ENCODE results near the gene EVPL.
"Not testable (repeated sequence)": the region's sequence is repeated elsewhere in the genome, so short reads cannot be mapped to it uniquely, and the experiment has no call there.

The EVPL gene

GRCh38 chr17:76048025-76048605 is 21.0 kb upstream of the EVPL start:
- no peak for DNase-seq

DNA sequence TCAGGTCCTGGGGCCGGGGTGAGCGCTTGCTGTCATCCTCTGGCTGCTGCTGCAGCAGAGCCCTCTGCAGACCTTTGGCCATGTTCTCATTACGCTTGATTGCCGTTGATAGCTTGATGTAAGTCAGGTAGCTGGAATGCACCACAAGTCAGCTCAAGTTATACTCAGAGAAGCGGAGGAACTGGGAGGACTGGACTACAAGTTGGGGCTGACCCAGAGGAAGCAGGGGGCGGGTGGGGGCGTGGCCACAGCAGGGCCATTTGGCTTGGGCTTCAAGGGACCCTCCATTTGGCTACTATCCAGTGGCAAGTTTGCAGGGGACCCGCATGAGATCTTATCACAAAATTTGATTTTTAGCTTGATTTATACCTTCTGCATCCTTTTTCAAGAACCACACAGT is 19.0 kb upstream of the EVPL start:
- no peak for DNase-seq

DNA sequence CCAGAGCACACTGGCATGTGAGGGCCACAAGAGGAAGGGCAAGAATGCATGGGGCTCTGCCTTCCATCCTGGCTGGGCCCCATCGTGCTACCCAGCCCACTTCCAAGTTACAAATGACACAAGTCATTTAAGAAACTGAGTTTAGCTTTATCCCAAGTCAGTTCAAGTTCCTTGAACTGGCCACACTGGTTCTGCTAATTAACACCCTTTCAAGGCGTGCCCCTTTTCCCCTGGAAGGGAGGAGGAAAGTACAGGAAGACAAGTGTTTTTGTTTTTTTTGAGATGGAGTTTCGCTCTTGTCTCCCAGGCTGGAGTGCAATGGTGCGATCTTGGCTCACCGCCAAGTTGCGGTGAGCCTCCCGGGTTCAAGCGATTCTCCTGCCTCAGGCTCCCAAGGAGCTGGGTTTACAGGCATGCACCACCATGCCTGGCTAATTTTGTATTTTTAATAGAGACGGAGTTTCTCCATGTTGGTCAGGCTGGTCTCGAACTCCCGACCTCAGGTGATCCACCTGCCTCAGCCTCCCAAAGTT is 17.4 kb upstream of the EVPL start:
- not testable (repeated sequence) for DNase-seq

DNA sequence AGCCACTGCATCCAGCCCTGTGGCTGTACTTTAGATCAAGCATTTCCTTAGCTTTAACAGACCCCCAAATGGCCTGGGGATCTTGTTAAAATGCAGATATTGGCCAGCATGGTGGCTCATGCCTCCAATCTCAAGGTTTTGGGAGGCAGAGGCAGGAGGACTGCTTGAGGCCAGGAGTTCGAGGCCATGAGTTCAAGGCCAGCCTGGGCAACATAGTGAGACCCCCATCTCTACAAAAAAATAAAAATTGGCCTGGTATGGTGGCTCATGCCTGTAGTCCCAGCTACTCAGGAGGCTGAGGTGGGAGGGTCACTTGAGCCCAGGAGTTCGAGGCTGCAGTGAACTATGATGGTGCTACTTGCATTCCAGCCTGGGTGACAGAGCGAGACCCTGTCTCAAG is 15.8 kb upstream of the EVPL start:
- not testable (repeated sequence) for DNase-seq

GRCh38 chr17:76040376-76040775 is 13.3 kb upstream of the EVPL start:
- no peak for DNase-seq

- DNase-seq: no peak
These were observed 12.0 kb upstream of the EVPL start for GRCh38 chr17:76039121-76039520.

DNA sequence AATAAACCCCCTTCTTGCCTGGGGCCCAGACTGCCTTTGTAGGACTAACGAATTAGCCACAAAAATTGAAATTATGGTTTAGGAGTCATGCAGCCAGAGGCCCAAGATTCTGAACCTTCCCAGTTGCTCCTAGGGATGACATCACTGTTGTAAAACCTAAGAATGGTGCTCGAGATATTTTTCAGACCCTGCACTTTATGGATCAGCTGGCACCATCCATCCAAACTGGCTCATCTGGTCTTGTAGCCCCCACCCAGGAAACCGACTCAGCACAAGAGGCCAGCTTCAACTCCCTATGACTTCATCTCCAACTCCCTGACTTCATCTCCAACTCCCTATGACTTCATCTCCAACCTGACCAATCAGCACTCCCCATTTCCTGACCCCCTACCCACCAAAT is 10.9 kb upstream of the EVPL start:
- DNase-seq: no peak

GRCh38 chr17:76036497-76037261 is 9.6 kb upstream of the EVPL start:
- DNase-seq: no peak

DNA sequence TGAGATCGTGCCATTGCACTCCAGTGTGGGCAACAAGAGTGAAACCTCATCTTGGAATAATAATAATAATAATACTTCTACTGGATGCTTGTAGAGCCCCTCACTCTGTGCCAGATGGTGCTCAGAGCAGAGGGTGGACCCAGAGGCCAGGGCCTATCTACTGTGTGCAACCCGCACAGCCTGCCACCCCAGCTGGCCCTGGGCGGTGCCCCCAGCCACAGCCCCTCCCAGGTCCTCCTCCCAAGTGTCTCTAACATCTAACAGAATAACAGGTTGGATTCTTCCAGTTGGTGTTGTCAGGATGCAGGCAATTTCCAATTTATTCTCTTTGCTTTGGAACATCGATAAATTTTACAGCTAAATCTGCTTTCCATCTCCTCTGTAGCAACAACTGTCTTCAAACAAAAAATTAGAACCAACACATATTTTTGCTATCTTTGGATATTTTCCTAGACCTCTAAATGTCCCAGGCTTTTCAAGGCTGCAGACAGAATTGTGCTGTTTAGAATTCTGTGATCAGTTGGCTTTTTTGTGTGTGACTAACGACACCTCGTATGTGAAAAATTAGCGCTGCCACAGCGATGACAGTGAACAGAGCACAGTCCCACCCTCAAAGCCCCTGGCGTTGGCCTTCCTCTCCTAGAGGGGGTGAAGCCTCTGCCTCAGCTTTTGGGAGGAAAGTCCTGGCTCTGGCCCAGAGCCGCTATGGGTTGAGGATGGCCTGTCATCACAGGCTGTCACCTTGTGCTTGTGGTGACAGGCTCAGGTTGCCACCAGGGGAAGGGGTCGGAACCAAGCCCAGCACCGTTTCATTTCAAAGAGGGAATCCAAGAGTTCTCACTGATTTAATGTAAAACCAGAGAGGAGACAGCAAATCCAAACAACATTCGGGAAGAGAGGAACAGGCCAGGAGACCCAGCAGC is 7.6 kb upstream of the EVPL start:
- DNase-seq: no peak

- no peak for DNase-seq
These were observed 6.0 kb upstream of the EVPL start for GRCh38 chr17:76033139-76033538.

DNA sequence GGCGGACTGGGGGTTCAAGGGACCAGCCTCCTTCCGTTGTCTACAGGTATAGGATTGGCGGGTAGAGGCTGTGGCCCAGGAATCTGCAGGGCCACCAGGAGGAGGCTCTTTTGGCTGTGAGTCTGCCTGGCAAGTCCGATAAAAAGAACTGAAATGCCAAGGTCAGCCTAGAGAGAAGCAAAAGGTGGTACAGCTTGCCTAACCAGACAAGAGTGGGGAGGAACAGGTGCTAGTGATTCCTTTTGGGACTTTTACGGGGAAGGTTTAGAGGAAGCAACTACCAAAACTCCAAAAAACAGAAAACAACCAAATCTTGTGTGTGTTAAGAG is 5.6 kb upstream of the EVPL start:
- DNase-seq: no peak

DNA sequence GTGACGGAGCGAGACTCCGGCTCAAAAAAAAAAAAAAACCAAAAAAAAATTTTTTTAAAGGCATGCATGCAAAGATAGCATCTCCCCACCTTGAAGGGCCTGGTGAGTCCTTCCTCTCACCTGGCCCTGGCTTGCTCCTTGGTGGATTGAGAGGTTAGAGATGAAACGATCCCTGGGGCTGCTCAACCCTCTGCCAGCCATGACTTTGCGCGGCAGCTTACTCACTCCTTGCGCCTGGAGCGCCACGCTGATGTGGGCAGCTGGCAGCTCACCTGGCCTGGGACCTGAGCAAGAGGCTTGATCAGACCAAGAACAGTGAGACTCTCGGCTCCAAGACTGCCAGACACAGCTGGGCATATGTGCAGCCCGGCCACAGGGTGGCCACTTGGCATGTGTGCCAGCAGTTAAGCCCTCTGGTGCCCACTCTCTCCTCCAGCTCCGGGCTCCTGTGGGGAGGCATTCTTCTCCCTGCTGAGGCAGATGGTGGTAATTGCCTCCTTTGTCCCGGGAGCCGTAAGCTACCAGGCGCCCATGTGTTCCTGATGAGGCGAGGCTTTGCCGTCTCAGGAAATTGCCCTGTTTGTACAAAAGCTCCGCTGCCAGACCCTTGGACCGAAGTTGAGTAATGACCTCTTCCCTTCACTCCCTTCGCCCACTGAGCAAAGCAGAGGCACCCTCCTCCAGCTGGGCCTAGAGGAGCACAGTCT is 5.1 kb upstream of the EVPL start:
- no peak for DNase-seq

GRCh38 chr17:76026714-76027158 is 370 bp downstream of the EVPL start:
- DNase-seq: no peak

DNA sequence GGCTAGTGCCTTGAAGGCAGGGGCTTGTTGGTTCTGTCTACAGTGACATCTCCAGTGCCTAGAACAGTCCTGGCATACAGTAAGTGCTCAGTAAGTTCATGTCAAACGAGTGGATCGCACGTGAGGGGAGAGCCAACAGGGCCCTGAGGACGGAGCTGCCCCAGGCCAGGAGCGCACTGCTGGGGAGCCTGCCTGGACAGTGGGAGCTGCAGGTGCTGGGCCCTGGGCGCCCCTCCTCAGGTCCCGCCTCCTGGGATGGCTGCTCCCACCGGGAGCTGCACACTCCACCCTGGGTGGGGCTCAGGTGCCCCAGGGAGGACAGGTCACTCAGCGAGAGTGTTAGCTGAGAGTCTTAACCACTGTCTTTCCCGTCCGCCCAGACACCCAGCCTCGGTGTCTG is 1.8 kb downstream of the EVPL start:
- DNase-seq: no peak

DNA sequence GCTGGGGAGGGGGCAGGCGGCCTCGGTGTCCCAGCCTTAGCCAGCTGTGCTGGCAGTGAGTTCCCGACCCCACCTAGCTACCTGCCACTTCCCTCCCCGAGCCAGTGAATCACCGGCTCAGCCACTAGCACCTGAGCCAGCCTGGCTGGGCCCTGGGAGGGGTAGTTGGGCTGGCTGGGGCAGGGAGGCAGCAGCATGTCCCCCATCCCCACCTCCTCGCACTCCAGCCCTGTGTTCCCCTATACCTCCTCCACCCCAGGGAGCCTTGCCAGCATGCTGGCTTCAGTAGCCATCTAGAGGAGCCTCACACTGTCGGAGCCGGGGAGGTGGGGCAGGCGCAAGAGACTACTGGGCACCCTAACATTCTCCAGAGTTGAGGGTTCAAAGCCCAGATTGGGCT is 2.8 kb downstream of the EVPL start:
- DNase-seq: no peak

DNA sequence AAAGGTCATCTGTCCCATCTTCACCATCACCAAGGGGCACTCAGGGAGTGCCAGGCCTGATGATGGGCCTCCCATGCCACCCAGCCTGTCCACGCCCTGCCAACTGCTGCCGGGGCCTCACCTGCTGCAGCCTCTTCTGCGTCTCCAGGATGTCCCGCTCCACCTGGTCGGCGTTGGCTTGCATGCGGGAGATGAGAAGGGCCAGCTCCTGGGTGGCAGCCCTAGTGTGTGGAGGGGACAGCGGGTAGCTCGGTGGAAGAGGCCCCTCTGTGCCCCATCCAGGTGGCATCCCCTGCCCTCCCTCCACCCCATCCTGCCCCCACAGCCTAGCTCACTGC is 3.2 kb downstream of the EVPL start:
- no peak for DNase-seq

DNA sequence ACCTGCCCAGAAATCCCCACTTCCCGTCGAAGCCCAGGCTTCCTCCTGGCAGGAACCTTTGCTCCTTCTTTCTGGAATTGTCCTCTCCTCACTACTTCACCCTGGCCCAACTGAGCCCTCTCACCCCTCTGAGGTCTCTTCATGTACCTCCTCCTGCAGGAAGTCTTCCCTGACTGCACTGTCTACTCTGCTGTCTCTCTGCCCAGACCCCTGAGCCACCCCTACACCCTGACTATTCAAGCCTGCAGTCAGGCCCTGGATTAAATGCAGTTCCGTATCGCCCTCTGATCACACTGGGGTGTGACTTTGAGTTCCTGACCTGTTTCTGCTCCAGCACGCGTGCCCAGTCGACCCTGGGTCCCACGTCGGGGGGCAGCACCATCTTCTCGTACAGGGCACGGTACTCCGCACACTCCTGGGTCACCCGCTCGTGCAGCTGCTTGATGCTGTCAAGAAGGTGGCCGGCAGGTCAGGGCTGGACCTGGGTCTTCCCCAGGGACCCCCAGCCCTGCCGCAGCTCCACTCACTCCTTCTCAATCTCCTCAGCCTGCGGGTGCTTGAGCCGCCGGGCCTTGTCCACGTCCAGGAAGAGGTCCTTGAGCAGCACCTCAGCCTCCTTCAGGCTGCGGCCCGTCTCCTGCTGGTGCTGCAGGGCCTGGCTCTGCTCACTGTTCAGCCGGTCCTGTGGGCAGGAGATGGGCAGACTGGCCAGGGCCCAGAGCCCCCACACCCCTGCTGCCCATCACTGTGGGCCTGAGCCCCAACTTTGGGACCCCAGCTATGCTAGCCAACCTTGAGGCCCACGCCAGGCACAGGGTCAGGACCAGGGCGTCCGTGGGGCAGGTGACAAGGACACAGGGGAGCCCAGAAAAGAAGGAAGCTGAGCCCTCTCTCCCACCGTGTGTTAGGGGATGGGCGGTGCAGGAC is 3.9 kb downstream of the EVPL start:
- no peak for DNase-seq

- DNase-seq: no peak
These were observed 4.8 kb downstream of the EVPL start for GRCh38 chr17:76022285-76022684.

DNA sequence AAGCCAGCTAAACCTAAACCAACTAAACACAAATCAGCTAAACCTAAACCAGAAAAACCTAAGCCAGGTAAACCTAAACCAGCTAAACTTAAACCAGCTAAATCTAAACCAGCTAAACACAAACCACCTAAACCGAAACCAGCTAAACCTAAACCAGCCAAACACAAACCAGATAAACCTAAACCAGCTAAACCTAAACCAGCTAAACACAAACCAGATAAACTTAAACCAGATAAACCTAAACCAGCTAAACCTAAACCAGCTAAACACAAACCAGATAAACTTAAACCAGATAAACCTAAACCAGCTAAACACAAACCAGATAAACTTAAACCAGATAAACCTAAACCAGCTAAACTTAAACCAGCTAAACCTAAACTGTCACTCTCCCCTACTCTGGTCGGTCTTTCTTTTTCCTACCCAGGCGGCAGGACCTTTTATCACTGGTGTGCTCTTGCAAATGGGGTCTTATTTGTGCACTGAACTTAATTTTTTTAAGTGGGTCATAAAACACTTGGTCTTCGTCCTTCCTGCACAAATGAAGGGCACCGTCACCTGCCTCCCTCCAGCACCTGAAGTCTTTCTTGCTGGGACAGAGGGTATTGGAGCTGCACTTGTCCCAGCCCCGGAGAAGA is 7.2 kb downstream of the EVPL start:
- no peak for DNase-seq

- DNase-seq: no peak
These were observed 8.3 kb downstream of the EVPL start for GRCh38 chr17:76018801-76019200.

- no peak for DNase-seq
These were observed 8.8 kb downstream of the EVPL start for GRCh38 chr17:76018340-76018680.
